HG02981 (cell line): ENCODE data around the gene TCF7L1.
"Not testable (repeated sequence)": the region's sequence is repeated elsewhere in the genome, so short reads cannot be mapped to it uniquely, and the experiment has no call there.

ENCODE experiments used
- ATAC-seq: cut with Tn5 transposase; IDR thresholded peaks from one replicate; pipeline ENCODE4 v1.9.1; 2021; ENCODE audit warnings: mild to moderate bottlenecking, moderate library complexity; ENCODE audit not compliant: unreplicated experiment

The TCF7L1 gene

GRCh38 chr2:85312404-85312803 is 179.2 kb downstream of the TCF7L1 start:
- no peak for ATAC-seq

DNA sequence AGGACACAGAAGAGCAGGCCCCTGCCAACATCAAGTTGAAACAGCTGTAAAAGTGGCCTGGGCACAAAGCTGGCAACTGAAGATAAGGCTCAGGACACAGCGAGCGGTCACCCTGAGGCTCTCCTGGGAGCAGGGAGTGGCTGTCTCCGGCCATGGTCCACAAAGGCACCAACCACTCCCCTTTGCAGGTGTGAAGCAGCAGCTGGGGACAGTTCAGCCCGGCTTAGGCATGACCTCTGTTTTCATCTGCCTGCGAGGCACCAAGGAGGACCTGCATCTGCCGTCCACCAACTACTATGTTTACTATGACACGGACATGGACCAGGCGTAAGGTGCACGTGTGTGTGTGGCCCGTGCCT is 181.7 kb downstream of the TCF7L1 start:
- no peak for ATAC-seq

DNA sequence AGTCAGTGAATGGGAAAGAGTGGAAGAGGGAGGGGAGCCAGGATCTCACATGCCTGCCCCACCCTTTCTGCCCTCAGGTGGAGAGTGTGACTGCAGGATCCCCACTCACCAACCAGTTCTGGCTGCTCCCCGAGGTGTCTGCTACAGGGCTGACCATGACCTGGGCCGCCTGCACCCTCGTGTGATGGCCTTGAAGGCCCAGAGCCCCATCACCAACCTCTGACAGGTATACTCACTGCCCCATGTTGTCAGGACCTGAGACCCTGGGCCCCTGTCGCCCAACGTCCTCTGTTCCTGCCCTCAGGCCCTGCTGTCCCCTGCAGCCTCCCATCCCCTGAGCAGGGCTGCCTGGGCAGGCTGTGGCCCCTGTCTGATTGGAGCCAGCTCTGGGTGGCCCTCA is 182.7 kb downstream of the TCF7L1 start:
- not testable (repeated sequence) for ATAC-seq

DNA sequence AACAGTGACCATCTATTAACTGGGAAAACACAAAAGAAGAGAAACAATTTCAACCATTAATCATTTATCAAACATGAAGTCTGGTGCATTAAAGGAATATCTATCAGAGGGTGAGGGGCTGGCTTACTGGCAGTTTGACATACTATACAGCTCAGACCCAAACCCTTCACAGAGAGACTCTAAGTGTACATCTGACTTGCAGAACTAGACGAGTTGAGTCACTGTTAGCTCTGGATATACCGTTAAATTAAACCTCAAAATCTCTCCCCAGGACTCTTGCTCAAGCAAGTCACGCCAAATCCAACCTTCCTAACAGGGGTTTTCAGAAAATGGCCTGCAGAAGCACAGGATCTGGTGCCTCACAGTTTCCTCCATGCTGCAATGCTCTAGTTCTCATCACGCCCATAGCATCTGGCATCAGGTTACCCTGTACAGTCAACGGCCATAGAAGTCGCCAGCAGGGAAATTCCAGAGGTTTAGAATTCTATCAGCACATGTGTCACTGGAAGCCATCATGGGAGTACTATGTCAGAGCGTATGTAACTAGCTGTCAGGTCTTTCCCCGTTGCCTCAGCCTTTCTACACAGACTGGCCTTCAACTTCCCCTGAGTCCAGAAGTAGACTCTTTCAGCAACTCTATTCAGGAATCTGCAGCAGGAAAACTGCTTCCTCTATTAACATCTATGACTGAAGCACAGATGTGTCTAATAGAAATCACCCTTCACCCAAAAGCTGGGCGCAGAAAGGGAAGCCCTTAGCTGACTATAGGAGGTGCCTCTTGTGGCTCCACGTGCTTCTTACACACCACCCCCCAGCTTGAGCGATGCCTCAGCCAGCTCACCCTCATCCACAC is 185.3 kb downstream of the TCF7L1 start:
- ATAC-seq = no peak

DNA sequence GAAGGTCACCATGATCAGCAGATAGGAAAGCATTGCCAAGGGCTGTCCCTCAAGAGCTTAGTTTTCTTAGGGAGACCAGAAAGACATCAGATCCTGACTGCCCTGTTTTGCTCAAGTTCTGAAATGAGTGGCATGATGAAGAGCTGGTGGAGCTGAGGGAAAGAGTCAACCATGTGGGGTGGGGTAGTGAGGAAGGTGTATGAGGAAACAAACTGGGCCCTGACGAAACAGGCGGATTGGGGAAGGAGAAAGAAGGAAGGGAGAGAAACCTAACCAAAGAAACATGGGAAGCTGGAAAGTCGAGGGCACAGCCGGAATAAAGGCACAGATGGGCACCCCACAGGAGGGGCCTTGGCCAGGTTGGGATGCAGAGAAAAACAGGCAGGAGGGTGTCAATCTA is 186.6 kb downstream of the TCF7L1 start:
- ATAC-seq = no peak

DNA sequence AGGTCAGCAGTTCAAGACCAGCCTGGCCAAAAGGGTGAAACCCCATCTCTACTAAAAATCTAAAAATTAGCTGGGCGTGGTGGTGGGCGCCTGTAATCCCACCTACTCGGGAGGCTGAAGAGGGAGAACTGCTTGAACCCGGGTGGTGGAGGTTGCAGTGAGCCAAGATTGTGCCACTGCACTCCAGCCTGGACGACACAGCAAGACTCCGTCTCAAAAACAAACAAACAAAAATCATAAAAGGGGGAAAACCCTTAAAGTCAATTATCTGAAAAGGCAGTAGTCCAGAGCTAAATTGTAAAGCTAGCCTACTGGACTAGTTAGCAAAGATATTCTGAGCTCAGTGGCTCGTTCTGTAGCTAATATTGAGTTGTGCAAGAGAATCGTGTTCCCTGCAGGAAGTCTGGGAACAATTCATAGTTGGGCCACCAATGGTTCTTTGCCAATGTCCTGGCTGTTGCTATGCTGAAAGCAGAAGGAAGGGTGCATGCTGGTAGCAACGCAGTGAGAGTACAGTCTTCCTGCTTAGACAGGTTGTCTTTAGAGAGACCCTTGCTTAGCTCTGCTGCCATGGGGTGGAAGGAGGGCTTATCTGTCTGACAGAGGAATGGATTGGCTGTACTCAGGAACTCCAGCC is 190.3 kb downstream of the TCF7L1 start:
- no peak for ATAC-seq

- not testable (repeated sequence) for ATAC-seq
Measured at GRCh38 chr2:85323988-85324367, 190.8 kb downstream of the TCF7L1 start.

GRCh38 chr2:85324639-85325465 is 191.7 kb downstream of the TCF7L1 start:
- no peak for ATAC-seq

DNA sequence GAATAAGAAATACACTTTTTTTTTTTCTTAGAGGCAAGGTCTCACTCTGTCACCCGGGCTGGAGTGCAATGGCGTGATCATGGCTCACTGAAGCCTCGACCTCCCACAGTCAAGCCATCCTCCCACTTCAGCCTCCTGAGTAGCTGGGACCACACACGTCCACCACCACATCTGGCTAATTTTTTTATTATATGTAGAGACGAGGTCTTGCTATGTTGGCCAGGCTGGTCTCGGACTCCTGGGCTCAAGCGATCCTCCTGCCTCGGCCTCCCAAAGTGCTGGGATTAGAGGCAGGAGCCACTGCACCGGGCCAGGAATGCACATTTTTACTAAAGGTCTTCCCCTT is 192.2 kb downstream of the TCF7L1 start:
- no peak for ATAC-seq

DNA sequence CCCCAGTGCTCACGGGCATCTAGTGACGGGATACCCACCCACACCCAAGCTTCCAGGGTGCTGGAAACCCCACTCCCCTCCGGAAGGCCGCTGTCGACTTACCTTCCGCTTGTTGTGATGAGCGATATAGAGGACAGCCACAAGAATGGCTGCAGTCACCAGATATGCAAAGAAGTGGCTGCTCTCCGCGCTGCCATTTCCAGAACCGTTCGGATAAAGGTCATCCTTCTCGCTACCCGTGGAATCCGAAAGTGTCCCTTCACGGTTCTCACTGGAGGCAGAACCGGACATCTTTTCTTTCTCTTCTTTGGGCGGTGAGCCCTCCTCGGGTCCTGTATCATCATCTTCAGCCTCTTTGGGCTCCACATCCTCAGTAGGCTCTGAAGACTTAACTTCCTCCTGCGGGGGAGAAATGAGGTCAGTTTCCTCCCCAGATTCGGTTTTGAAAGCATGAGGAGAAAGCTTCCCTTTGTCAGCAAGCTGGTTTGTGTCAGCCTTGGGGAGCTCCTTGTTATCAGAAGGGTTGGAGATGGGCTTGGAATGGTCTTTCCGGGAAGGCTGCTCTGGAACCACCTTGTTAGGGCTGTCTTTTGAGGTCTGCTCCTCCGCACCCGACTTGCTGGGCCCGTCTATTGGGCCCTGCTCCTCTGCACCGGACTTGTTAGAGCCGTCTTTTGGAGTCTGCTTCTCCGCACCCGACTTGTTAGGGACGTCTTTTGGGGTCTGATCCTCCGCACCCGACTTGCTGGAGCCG is 193.4 kb downstream of the TCF7L1 start:
- peak; percentile 33 for ATAC-seq

GRCh38 chr2:85327160-85327821 is 194.1 kb downstream of the TCF7L1 start:
- no peak for ATAC-seq

DNA sequence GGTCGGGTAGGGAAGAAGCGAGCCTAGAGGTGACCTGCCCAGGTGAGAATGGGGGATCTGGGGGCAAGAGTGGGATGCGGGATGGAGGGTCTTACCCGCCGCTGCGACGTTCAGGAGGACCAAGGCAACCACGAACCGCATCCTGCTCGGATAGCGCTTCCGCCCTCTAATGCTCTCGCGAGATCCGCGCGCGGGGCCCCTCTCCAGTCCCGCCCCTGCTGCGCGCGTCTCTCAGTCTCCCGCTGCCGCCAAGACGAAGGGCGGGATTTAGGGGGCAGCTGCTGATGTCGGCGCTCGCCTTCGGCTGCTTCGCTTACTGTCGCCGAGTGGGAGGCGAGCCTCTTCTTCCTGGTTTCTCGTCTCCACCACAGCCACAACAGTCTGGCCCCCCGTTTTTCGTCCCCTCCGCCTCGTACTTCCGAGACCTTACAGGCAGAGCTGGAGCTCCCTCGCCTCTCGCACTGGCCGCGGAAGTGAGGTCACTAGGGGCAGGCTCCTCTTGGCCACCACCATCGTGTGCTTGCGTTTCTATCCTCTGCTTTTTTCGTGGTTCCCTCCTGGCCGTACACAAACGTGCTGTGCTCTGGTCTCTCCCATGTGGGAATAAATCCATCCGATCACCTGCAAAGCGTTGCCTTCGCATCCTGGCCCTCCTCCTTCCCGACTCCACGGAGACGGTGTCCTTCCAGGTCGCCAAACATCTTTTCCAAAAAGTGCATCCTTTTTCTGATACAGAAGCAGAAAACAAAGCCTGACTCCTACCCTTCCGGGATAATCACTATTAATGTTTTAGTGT is 194.8 kb downstream of the TCF7L1 start, which contains the start of gene TGOLN2:
TSS of gene TGOLN2 (minus strand) at position 168 of the 796 bp plus-strand sequence. CDS start at position 141, 27 bp downstream.
- peak; percentile 88 for ATAC-seq

GRCh38 chr2:85329181-85329651 is 196.0 kb downstream of the TCF7L1 start:
- no peak for ATAC-seq

DNA sequence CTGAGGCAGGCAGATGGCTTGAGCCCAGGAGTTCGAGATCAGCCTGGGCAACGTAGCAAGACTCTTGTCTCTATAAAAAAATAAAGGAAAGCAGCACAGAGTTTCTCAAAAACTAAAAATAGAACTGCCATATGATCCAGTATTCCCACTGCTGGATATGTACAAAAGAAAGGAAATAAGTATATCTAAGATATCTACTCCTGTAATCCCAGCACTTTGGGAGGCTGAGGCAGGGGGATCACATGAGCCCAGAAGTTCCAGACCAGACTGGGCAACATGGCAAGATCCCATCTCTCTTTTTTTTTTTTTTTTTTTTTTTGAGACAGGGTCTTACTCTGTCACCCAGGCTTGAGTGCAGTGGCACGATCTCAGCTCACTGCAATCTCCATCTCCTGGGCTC is 196.5 kb downstream of the TCF7L1 start:
- not testable (repeated sequence) for ATAC-seq

- no peak for ATAC-seq
Measured at GRCh38 chr2:85330839-85331636, 197.8 kb downstream of the TCF7L1 start.

GRCh38 chr2:85333877-85334276 is 200.7 kb downstream of the TCF7L1 start:
- ATAC-seq = not testable (repeated sequence)

DNA sequence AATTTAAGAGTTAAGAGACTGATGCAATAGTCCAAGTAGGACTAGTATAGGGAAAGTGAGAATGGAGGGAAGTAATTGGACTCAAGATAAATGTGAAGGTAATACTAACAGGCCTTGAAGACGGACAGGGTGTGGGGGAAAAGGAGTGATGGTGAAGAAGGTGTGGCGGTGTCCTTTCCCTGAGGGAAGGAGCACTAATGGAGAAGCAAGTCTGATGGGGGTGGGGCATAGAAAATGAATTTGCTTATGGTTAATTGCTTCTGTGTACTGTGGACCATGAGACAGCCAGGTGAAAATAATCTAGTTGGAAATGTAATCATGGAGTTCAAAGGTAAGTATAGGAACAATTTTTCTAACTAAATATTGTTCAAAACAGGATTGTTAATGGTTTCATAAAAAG is 201.7 kb downstream of the TCF7L1 start:
- ATAC-seq = no peak

DNA sequence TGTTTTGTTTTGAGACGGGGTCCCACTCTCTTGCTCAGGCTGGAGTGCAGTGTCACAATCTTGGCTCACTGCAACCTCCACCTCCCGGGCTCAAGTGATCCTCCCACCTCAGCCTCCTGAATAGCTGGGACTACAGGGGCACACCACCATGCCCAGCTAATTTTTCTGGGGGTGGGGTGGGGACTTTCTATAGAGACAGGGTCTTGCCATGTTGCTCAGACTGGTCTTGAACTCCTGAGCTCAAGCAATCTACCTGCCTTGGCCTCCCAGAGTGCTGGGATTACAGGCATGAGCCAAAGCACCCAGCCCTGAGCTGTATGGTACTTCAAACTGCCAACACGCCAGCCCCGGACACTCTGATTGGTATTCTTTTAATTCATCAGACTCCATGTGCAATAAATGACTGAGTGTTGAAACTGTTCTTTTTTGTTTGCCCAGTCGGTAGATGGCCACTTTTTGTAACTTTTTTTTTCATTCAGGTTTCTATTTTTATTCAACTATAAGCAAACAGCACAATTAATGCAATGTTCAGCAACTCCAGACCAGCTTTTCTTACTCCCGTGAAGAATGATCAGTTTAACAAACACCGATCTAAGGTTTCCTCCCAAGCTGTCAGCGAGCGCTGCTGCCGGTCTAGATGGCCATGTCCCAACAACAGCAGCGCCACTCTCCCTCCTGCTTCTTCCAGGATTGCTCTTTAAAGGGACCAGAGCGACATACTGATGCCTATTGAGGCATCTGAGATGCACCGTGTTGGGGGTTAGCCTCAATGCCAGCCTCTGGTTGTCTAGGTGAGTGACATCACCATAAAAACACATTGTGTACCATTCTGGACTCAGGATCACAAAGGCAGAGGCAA is 207.1 kb downstream of the TCF7L1 start:
- no peak for ATAC-seq
